T-cell (primary cell): Measurements from ENCODE around the gene MDFI. TPM values are rescaled to one million over a fixed set of nuclear protein-coding genes. Genes with fewer than 3 reads are reported as not detected.

ENCODE experiments used
- ATAC-seq, 4 experiments: fragments of 200-7000 bp in 3 of 4; fragments of 150-1000 bp in 1 of 4; cut with Tn5 transposase; replicated peaks in 1 of 4; 1 replicate in 3 of 4; 2 replicates in 1 of 4; pipeline ENCODE4 v1.10.0; 2021; ENCODE audit warnings: moderate library complexity in 3 of 4, mild to moderate bottlenecking in 2 of 4, moderate number of reproducible peaks in 1 of 4
- CTCF ChIA-PET, 2 donors: fragments of 300-600 bp; sonication (Branson Sonifier 250); formaldehyde crosslinking; loops; one replicate each; lab custom pipeline; 2022; ENCODE audit warnings: antibody characterized with exemption in 2 of 2; lab: Charles Lee
- POLR2A ChIA-PET, 2 donors: fragments of 300-600 bp; sonication (Branson Sonifier 250); formaldehyde crosslinking; loops; one replicate each; lab custom pipeline; 2022; ENCODE audit warnings: antibody characterized with exemption in 2 of 2; lab: Charles Lee
- DNase-seq, 35 experiments: peaks; one replicate each; pipeline versions ENCODE4 v3.0.0 to v3.0.0-alpha.2; 2013 to 2023
- H3K27ac ChIP-seq: one replicate; pipeline ENCODE4 v1.5.1; 2013; ENCODE audit warnings: low read length
- H3K27me3 ChIP-seq, 2 experiments: replicated peaks in 1 of 2; 1 replicate in 1 of 2; 2 replicates in 1 of 2; pipeline versions ENCODE4 v1.6.1 to v1.7.0; 2013; ENCODE audit warnings: low read length in 1 of 2, mixed read lengths in 1 of 2; ENCODE audit not compliant: control insufficient read depth in 2 of 2, insufficient read depth in 2 of 2; ENCODE audit errors: extremely low read depth in 1 of 2
- H3K36me3 ChIP-seq, 2 donors: 1 replicate in 1 of 2; 2 replicates in 1 of 2; pipeline versions ENCODE4 v1.6.1 to v1.7.0; 2013; ENCODE audit warnings: low read length in 1 of 2; ENCODE audit not compliant: control insufficient read depth in 2 of 2, insufficient read depth in 1 of 2; ENCODE audit errors: extremely low read depth in 1 of 2
- H3K4me1 ChIP-seq, 2 experiments: 1 replicate in 1 of 2; 2 replicates in 1 of 2; pipeline versions ENCODE4 v1.6.1 to v1.7.0; 2013; ENCODE audit warnings: low read length in 2 of 2, mixed read lengths in 1 of 2; ENCODE audit not compliant: insufficient read depth in 2 of 2, control insufficient read depth in 1 of 2; ENCODE audit errors: extremely low read depth in 1 of 2
- H3K4me3 ChIP-seq, 2 donors: 1 replicate in 1 of 2; 2 replicates in 1 of 2; pipeline versions ENCODE4 v1.5.1 to v1.7.0; 2013; ENCODE audit warnings: mild to moderate bottlenecking in 2 of 2, low read length in 1 of 2, moderate library complexity in 1 of 2; ENCODE audit not compliant: control insufficient read depth in 1 of 2; ENCODE audit errors: extremely low read depth in 1 of 2
- H3K9me3 ChIP-seq: 2 replicates; pipeline ENCODE4 v1.7.0; 2013
- H3K27ac Mint-ChIP-seq, 2 donors: one replicate each; pipeline ENCODE4 v1.8.0; 2020 to 2021; ENCODE audit warnings: mild to moderate bottlenecking in 2 of 2, mixed read lengths in 2 of 2
- H3K27me3 Mint-ChIP-seq, 2 donors: one replicate each; pipeline ENCODE4 v1.8.0; 2021 to 2022; ENCODE audit warnings: mixed read lengths in 2 of 2
- H3K36me3 Mint-ChIP-seq: one replicate; pipeline ENCODE4 v1.8.0; 2021; ENCODE audit warnings: mixed read lengths
- H3K4me1 Mint-ChIP-seq, 3 donors: one replicate each; pipeline ENCODE4 v1.8.0; 2020 to 2022; ENCODE audit warnings: mixed read lengths in 3 of 3, mild to moderate bottlenecking in 1 of 3
- H3K4me3 Mint-ChIP-seq, 3 donors: one replicate each; pipeline ENCODE4 v1.8.0; 2020 to 2022; ENCODE audit warnings: mild to moderate bottlenecking in 3 of 3, mixed read lengths in 3 of 3, moderate library complexity in 3 of 3
- H3K9me3 Mint-ChIP-seq, 3 donors: one replicate each; pipeline ENCODE4 v1.8.0; 2020 to 2022; ENCODE audit warnings: mixed read lengths in 3 of 3
- WGBS: methylation state at CpG from one replicate; pipeline ENCODE4 v1.1.5; 2013; ENCODE audit warnings: missing lambda C conversion rate; ENCODE audit not compliant: insufficient coverage; 5-methylcytosine and 5-hydroxymethylcytosine counted together
- total RNA-seq, 35 experiments: library from RNA in 6 of 35; stranded (reverse) in 6 of 35; fragments of 120-200 nt in 1 of 35; gene quantifications; one replicate each; pipeline versions ENCODE4 v1.2.1 to v1.2.4 and lab custom pipeline; 2013 to 2026

MDFI gene
- total RNA-seq, 5 donors from 2014 or later (not counting 1 experiment from before 2014, with no cell fraction given): not detected

GRCh38 chr6:41699063-41699462 is 60.8 kb downstream of the MDFI start:
- Histone ChIP-seq H3K9me3 (no peaks in the 10 kb centered on the region), H3K27me3 (no peaks in the 10 kb centered on the region), H3K27ac (no peak overlapping the region), H3K4me3 (no peak overlapping the region), H3K36me3 (no peaks in the 10 kb centered on the region), H3K4me1 (peaks cover 0 to 4% of the 10 kb centered on the region in 2 experiments)
- DNase-seq (no peak), ATAC-seq (no peak)
- POLR2A ChIA-PET: no interaction called here
- Mint-ChIP-seq H3K27ac (no peak overlapping the region), H3K9me3 (no peaks in the 10 kb centered on the region), H3K27me3 (no peaks in the 10 kb centered on the region), H3K4me3 (no peak overlapping the region), H3K4me1 (peaks cover 2 to 10% (median 6%) of the 10 kb centered on the region in 3 donors), H3K36me3 (peaks cover 11% of the 10 kb centered on the region)
- WGBS: no CpG with 5 or more reads among the region's 2 CpGs
- CTCF ChIA-PET: interaction anchor here in 1 of 2 donors (0.5 kb wide), 1 partner anchor 39 kb away, joined by 3 read pairs; no protein-coding TSS in a partner anchor

- WGBS: 89% methylated on average over 9 of the region's 20 CpGs
- Histone ChIP-seq H3K27me3 (no peaks in the 10 kb centered on the region), H3K4me1 (peaks cover 0 to 10% of the 10 kb centered on the region in 2 experiments), H3K27ac (no peak overlapping the region), H3K36me3 (no peaks in the 10 kb centered on the region), H3K9me3 (no peaks in the 10 kb centered on the region), H3K4me3 (no peak overlapping the region)
- ChIA-PET CTCF (interaction anchor here in 1 of 2 donors (0.6 kb wide), 1 partner anchor 140 kb away, joined by 5 read pairs; no protein-coding TSS in a partner anchor), POLR2A (interaction anchor here in 1 of 2 donors (0.6 kb wide), 1 partner anchor 11 kb away, joined by 3 read pairs; no protein-coding TSS in a partner anchor)
- ATAC-seq (no peak), DNase-seq (no peak)
- H3K4me3 Mint-ChIP-seq: no peak overlapping the region
- H3K9me3 Mint-ChIP-seq: no peaks in the 10 kb centered on the region
- H3K27me3 Mint-ChIP-seq: no peaks in the 10 kb centered on the region
- H3K27ac Mint-ChIP-seq: no peak overlapping the region
- peaks cover 7% of the 10 kb centered on the region for H3K36me3 Mint-ChIP-seq
- peaks cover 4 to 23% (median 6%) of the 10 kb centered on the region in 3 donors for H3K4me1 Mint-ChIP-seq
These were observed 62.4 kb downstream of the MDFI start for GRCh38 chr6:41700463-41701347.

GRCh38 chr6:41702089-41702745 is 63.9 kb downstream of the MDFI start:
- 90% methylated on average over 4 of the region's 10 CpGs for WGBS
- Mint-ChIP-seq H3K27me3 (no peaks in the 10 kb centered on the region), H3K36me3 (peaks cover 7% of the 10 kb centered on the region), H3K27ac (no peak overlapping the region), H3K4me3 (no peak overlapping the region), H3K9me3 (no peaks in the 10 kb centered on the region), H3K4me1 (peaks cover 14 to 38% (median 18%) of the 10 kb centered on the region in 3 donors)
- POLR2A ChIA-PET: interaction anchor here in 1 of 2 donors (0.6 kb wide), 1 partner anchor 37 kb away, joined by 3 read pairs; no protein-coding TSS in a partner anchor
- no peaks in the 10 kb centered on the region for H3K27me3 ChIP-seq
- CTCF ChIA-PET: no interaction called here
- no peaks in the 10 kb centered on the region for H3K9me3 ChIP-seq
- no peak for DNase-seq
- H3K4me1 ChIP-seq: peaks cover 12 to 25% of the 10 kb centered on the region in 2 experiments
- H3K4me3 ChIP-seq: no peak overlapping the region
- no peak for ATAC-seq
- H3K27ac ChIP-seq: no peak overlapping the region
- H3K36me3 ChIP-seq: no peaks in the 10 kb centered on the region

- ATAC-seq (no peak), DNase-seq (no peak)
- peaks cover 7% of the 10 kb centered on the region for H3K36me3 Mint-ChIP-seq
- Histone ChIP-seq H3K27ac (no peak overlapping the region), H3K4me3 (no peak overlapping the region), H3K27me3 (no peaks in the 10 kb centered on the region), H3K9me3 (no peaks in the 10 kb centered on the region), H3K4me1 (peaks cover 15 to 32% of the 10 kb centered on the region in 2 experiments), H3K36me3 (no peaks in the 10 kb centered on the region)
- no peaks in the 10 kb centered on the region for H3K27me3 Mint-ChIP-seq
- no peak overlapping the region for H3K27ac Mint-ChIP-seq
- CTCF ChIA-PET: no interaction called here
- POLR2A ChIA-PET: interaction anchor here in 1 of 2 donors (0.6 kb wide), 1 partner anchor 38 kb away, joined by 3 read pairs; no protein-coding TSS in a partner anchor
- H3K4me3 Mint-ChIP-seq: no peak overlapping the region
- no peaks in the 10 kb centered on the region for H3K9me3 Mint-ChIP-seq
- H3K4me1 Mint-ChIP-seq: peaks cover 22 to 45% (median 25%) of the 10 kb centered on the region in 3 donors
- WGBS: 97% methylated on average over 11 of the region's 14 CpGs
These were observed 64.7 kb downstream of the MDFI start for GRCh38 chr6:41702771-41703494.

Other genes starting within 250 kb of the MDFI start
- 10 to 100 TPM in 1 of 5 donors, 1 to 10 TPM in 4; 4.6 to 10.1 (median 9.5) TPM for gene FOXP4, start 92.1 kb upstream of the MDFI start, total RNA-seq
- gene TFEB, start 97.1 kb downstream of the MDFI start, total RNA-seq: 10 to 100 TPM; 18.9 to 28.1 (median 19.5) TPM
- under 1 TPM in 3 of 5 donors, not detected in 2; 0.58 to 0.86 (median 0.70) TPM for gene PGC, start 108.9 kb downstream of the MDFI start, total RNA-seq
- gene FRS3, start 141.4 kb downstream of the MDFI start, total RNA-seq: 10 to 100 TPM in 1 of 5 donors, 1 to 10 TPM in 4; 5.2 to 10.4 (median 8.9) TPM
- under 1 TPM in 2 of 5 donors, not detected in 3; 0.44 to 0.60 TPM for gene PRICKLE4, start 142.3 kb downstream of the MDFI start, total RNA-seq
- 100 to 1,000 TPM; 124 to 131 (median 127) TPM for gene TOMM6, start 149.2 kb downstream of the MDFI start, total RNA-seq